ENCODE results near the gene CA12.

GRCh38 chr15:63318344-63318743, 63.3 kb downstream of the CA12 start:
- no peak for TF ChIP-seq POLR2A (IDR thresholded peaks at IDR 0.05)
- no peak for TF ChIP-seq CTCF (IDR thresholded peaks at IDR 0.05)
